Testis (tissue), 3 donors: Measurements from ENCODE around the gene MYO19. TPM values are rescaled to one million over a fixed set of nuclear protein-coding genes. Genes with fewer than 3 reads are reported as not detected.

Experiments used
- DNase-seq: peaks from one replicate; pipeline ENCODE4 v3.0.0-alpha.2; 2019
- H3K27ac ChIP-seq, 2 donors: fragments of 200-600 bp; sonication (generic); one replicate each; pipeline ENCODE4 v1.5.1; 2019
- H3K27me3 ChIP-seq: fragments of 200-600 bp; sonication (generic); one replicate; pipeline ENCODE4 v1.5.1; 2019
- H3K36me3 ChIP-seq: fragments of 200-600 bp; sonication (generic); one replicate; pipeline ENCODE4 v1.5.1; 2017; ENCODE audit warnings: low read depth; ENCODE audit errors: missing control alignments
- H3K4me1 ChIP-seq: fragments of 200-600 bp; sonication (generic); one replicate; pipeline ENCODE4 v1.5.1; 2019
- H3K4me3 ChIP-seq, 2 donors: fragments of 200-600 bp; sonication (generic); one replicate each; pipeline ENCODE4 v1.5.1; 2017 to 2019
- H3K9me3 ChIP-seq: fragments of 200-600 bp; sonication (generic); one replicate; pipeline ENCODE4 v1.5.1; 2017
- CTCF ChIP-seq, 3 experiments: fragments of 450-650 bp in 2 of 3; fragments of 200-600 bp in 1 of 3; sonication (generic) in 1 of 3; IDR thresholded peaks; one replicate each; pipeline ENCODE4 v1.5.1; 2016 to 2019; ENCODE audit warnings: antibody characterized with exemption in 3 of 3, mild to moderate bottlenecking in 2 of 3, moderate library complexity in 1 of 3
- POLR2A ChIP-seq: fragments of 450-650 bp; IDR thresholded peaks from one replicate; pipeline ENCODE4 v1.6.1; 2017; ENCODE audit warnings: antibody characterized with exemption, mild to moderate bottlenecking, moderate library complexity
- WGBS, 2 donors: methylation state at CpG; one replicate each; pipeline ENCODE4 v1.1.5; 2018; 5-methylcytosine and 5-hydroxymethylcytosine counted together
- intact Hi-C: fragments of 100-400 bp; cut with DNase I; formaldehyde crosslinking; loops from one replicate; pipeline ENCODE4 v1.15.1; 2023; ENCODE audit warnings: low total_unique reads
- polyA plus RNA-seq: library from polyadenylated mRNA; stranded (reverse); fragments of 350-450 nt; fragmentation: Illumina TruSeq; extraction: RNeasy Lipid Tissue Mini Kit (QIAGEN cat#74804); gene quantifications from one replicate; pipeline ENCODE4 v1.2.3, GENCODE V29; 2014; ENCODE audit warnings: low read depth, low replicate concordance; ENCODE audit not compliant: insufficient read depth
- total RNA-seq, 2 donors: library from RNA; depleted of rRNA; stranded (reverse); fragments of >200 nt; gene quantifications; one replicate each; pipeline ENCODE4 v1.2.3, GENCODE V29; 2016

Gene MYO19
- total and polyA plus RNA-seq, 3 donors from 2014 or later = 52.2 to 163 (median 128) TPM

- Histone ChIP-seq H3K36me3 (no peaks in the 10 kb centered on the region), H3K4me1 (no peaks in the 10 kb centered on the region), H3K27me3 (no peaks in the 10 kb centered on the region), H3K27ac (no peak overlapping the region), H3K4me3 (no peak overlapping the region), H3K9me3 (no peaks in the 10 kb centered on the region)
- 86 to 95% methylated on average over 6 to 7 of the region's 7 CpGs for WGBS, 2 donors
- intact Hi-C loops = no loop called here
- DNase-seq = peak; percentile 7
- TF ChIP-seq POLR2A (no peak), CTCF (IDR thresholded peaks at IDR 0.05) (no peak)
These were observed 6.9 kb downstream of the MYO19 start for GRCh38 chr17:36527621-36528250.

- TF ChIP-seq POLR2A (no peak), CTCF (IDR thresholded peaks at IDR 0.05) (no peak)
- DNase-seq = peak; percentile 6
- H3K4me1 ChIP-seq = no peaks in the 10 kb centered on the region
- 91 to 95% methylated on average over 6 of the region's 6 CpGs for WGBS, 2 donors
- H3K36me3 ChIP-seq = no peaks in the 10 kb centered on the region
- no peak overlapping the region for H3K4me3 ChIP-seq
- intact Hi-C loops = no loop called here
- H3K27me3 ChIP-seq = no peaks in the 10 kb centered on the region
- H3K9me3 ChIP-seq = no peaks in the 10 kb centered on the region
- H3K27ac ChIP-seq = no peak overlapping the region
These were observed 8.8 kb downstream of the MYO19 start for GRCh38 chr17:36525888-36526287.

GRCh38 chr17:36525113-36525512 lies 9.6 kb downstream of the MYO19 start:
- WGBS, 2 donors = 90 to 94% methylated on average over 2 of the region's 2 CpGs
- intact Hi-C loops = no loop called here
- H3K4me1 ChIP-seq = no peaks in the 10 kb centered on the region
- no peaks in the 10 kb centered on the region for H3K9me3 ChIP-seq
- no peak overlapping the region for H3K4me3 ChIP-seq
- no peak for DNase-seq
- H3K36me3 ChIP-seq = no peaks in the 10 kb centered on the region
- H3K27me3 ChIP-seq = no peaks in the 10 kb centered on the region
- TF ChIP-seq POLR2A (no peak), CTCF (IDR thresholded peaks at IDR 0.05) (no peak)
- no peak overlapping the region for H3K27ac ChIP-seq

- Histone ChIP-seq H3K36me3 (no peaks in the 10 kb centered on the region), H3K27ac (no peak overlapping the region), H3K4me3 (no peak overlapping the region), H3K9me3 (no peaks in the 10 kb centered on the region), H3K4me1 (no peaks in the 10 kb centered on the region), H3K27me3 (no peaks in the 10 kb centered on the region)
- TF ChIP-seq CTCF (IDR thresholded peaks at IDR 0.05) = no peak
- TF ChIP-seq POLR2A = no peak
- intact Hi-C loops = no loop called here
- 99 to 100% methylated on average over 4 of the region's 4 CpGs for WGBS, 2 donors
- peak; percentile 4 for DNase-seq
These were observed 10.2 kb downstream of the MYO19 start for GRCh38 chr17:36524428-36524876.

GRCh38 chr17:36523113-36523512 lies 11.6 kb downstream of the MYO19 start:
- Histone ChIP-seq H3K9me3 (no peaks in the 10 kb centered on the region), H3K27ac (no peak overlapping the region), H3K27me3 (no peaks in the 10 kb centered on the region), H3K36me3 (no peaks in the 10 kb centered on the region), H3K4me3 (no peak overlapping the region), H3K4me1 (no peaks in the 10 kb centered on the region)
- no peak for DNase-seq
- WGBS, 2 donors = 92 to 98% methylated on average over 2 of the region's 2 CpGs
- TF ChIP-seq CTCF (IDR thresholded peaks at IDR 0.05) = no peak
- no peak for TF ChIP-seq POLR2A
- intact Hi-C loops = no loop called here
